Uterine smooth muscle cell (primary cell): ENCODE measurements around the gene HRC. TPM values are rescaled to one million over a fixed set of nuclear protein-coding genes. Genes with fewer than 3 reads are reported as not detected.

Experiments
- total RNA-seq: library from RNA; depleted of rRNA; stranded (reverse); fragments of >200 nt; gene quantifications from 2 replicates; pipeline ENCODE4 v1.2.3, GENCODE V29; 2014

HRC gene, protein sequence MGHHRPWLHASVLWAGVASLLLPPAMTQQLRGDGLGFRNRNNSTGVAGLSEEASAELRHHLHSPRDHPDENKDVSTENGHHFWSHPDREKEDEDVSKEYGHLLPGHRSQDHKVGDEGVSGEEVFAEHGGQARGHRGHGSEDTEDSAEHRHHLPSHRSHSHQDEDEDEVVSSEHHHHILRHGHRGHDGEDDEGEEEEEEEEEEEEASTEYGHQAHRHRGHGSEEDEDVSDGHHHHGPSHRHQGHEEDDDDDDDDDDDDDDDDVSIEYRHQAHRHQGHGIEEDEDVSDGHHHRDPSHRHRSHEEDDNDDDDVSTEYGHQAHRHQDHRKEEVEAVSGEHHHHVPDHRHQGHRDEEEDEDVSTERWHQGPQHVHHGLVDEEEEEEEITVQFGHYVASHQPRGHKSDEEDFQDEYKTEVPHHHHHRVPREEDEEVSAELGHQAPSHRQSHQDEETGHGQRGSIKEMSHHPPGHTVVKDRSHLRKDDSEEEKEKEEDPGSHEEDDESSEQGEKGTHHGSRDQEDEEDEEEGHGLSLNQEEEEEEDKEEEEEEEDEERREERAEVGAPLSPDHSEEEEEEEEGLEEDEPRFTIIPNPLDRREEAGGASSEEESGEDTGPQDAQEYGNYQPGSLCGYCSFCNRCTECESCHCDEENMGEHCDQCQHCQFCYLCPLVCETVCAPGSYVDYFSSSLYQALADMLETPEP
- total RNA-seq = not detected in 2 replicates

DNA sequence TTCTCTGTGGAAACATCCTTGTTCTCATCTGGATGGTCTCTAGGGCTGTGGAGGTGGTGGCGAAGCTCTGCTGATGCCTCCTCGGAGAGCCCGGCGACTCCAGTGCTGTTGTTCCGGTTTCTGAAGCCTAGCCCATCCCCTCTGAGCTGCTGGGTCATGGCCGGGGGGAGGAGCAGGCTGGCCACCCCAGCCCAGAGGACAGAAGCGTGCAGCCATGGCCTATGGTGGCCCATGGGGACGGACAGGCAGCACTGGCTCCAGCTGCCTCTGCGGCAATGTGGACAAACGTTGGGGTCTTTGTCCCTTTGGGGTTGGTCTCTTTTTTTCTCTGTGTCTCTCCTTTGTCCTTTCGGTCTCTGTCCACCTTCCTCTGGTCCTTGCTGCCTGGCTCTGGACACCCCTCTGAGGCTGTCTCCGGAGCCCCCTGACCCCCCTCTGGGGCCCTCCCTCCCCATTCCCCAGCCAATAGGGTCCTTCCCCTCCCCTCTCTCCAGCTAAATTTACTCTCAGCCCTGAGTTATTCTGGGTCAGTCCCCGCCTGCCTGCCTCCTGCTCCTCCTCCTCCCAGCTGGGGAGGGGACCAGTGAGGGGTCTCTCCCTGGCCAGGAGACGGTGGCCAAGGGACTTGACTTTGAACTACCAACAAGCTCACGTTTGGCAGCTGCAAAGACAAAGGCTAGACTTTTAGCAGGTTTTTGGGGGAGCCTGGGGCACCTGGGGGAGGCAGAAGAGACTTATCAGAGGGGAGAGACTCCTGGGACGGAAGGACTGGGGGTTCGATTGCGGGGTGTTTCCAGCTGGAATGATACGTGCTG lies at the start of gene HRC:
HRC (minus strand) TSS at position 392 of the 815 bp plus-strand sequence; CDS start at position 233, 159 bp downstream.

DNA sequence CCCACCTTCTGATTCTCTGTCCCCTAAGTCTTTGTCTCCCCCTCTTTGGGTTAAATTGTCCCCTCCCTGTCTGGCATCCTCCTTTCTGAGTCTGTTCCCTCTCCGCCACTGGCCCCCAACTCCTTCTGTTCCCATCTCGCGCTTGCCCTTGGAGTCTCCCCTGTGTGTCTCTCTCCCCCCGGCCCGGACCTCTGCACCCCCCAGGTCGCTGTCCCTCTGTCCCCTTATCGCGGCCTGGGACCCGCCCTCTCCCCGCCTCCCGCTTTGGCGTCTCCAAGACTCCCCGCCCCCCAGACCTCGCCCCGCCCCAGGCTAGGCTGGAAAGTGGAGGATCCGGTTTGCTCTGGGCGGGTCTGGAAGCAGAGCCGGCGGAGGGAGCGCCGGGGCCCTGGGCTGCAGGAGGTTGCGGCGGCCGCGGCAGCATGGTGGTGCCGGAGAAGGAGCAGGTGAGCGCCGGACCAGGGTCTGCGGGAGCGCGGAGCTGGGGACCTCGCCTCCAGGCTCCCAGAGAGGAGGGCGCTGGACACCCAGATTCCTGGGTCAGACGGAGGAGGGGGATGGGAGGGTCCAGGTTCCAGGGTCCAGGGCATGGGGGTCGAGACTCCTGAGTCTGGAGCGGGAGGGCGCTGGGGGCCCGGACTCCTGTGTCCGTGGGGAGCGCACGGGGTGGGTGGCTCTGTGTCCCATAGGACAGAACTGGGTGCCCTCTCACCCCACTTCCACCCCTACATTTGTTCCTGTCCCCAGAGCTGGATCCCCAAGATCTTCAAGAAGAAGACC lies 2.4 kb upstream of the HRC start, which contains the start of gene TRPM4:
TRPM4 (plus strand) TSS at position 348 of the 780 bp plus-strand sequence; CDS start at position 423, 75 bp downstream.

DNA sequence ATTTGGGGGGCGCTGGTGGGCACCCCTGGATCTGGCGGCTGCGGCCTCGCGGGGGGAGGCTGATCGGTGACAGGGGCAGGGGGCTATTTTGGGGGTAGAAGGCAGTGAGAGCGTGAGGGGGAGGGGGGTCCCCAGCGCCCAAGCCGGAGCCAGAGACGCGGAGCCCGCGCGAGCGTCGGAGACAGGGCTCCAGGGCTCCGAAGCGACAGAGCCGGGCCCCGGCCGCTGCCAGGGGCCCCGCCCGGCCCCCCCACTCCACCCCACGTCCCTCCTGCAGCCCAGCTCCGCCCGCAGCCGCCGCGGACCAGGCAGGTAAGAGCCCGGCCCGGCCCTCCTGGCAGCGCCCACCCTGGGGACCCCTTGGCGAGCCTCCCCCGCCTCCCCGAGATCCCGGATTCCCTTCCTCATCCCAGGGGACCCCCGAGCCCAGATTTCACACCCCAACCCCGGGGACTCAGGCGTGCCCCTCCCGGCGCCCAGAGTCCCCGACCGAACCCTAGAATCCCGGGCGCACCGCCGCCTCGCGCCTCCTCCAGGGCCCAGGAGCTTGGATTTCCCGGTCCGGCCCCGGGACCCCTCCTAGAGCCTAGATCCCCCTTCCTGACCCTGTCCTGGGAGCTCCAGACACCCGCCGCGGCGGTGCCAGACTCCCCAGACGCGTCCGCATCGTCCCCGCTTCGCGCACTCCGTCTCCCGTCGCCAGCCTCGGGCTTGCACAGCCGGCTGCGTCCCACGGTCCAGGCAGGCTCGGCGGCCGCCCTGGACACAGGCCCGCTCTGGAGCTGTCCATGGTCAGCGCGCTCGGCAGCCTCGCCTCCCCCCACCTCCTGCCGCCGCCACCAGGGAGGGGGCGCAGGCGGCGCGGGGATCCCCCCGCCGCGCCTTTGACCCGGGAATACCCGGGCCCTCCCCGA lies 35.5 kb downstream of the HRC start, which contains the start of gene PPFIA3:
PPFIA3 (plus strand) TSS at position 134 of the 914 bp plus-strand sequence. CDS start 8,330 bp downstream, outside the sequence.

GRCh38 chr19:49118565-49119410 lies 36.4 kb downstream of the HRC start, which contains the start of gene C19orf73:
Gene C19orf73, minus strand, starts transcription at chr19:49119143. Its CDS starts 121 bp downstream, at chr19:49119022.

DNA sequence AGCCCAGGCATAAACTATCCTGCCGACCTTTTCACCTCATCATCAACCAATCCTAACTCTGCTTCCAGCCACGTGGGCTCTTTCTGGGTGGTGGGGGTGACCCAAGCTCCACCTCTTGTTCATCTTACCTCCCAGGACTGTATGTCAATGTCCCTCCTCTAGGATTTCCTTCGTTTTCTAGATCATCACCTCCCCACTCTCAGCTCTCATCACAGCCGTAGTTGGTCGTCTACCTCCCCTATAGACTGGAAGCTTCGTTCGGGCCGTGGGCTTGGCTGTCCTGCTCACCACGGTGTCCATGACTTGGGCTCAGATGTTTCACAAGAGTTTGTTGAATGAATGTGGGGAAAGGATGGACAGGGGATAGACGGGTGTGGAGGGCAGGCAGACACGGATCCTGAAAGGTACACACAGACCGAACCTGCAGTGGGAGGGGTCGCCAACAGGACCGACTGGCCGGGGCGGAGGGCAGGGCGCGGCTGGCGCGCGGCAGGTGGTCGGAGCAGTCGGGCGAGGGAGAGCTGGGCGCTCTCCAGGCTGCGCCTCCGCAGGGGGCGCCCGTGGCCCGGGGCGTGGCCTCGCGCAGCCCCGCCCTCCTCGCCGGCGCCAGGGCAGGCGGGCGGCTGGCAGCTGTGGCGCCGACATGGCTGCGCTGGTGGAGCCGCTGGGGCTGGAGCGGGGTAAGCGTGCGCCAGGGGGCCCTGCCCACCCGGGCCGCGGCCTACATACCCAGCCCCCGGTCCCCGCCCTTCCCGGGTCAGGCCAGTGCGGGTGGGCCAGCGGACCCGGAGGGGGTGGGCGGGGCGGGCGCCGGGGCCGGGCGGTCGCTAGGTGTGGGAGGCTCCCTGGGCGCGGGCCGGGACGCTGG lies 41.2 kb downstream of the HRC start, which contains the start of gene LIN7B:
LIN7B (plus strand) TSS at position 609 of the 868 bp plus-strand sequence; CDS start at position 644, 35 bp downstream.

Other genes with a start within 250 kb of the HRC start
- not detected in 2 replicates for gene DHDH, start 221.7 kb downstream of the HRC start, total RNA-seq
- gene BAX, start 200.5 kb downstream of the HRC start, total RNA-seq = 64.2 and 70.1 TPM in 2 replicates
- 901 and 3,848 TPM in 2 replicates for gene FTL, start 190.1 kb downstream of the HRC start, total RNA-seq
- gene GYS1, start 162.1 kb downstream of the HRC start, total RNA-seq = 23.4 and 31.5 TPM in 2 replicates
- gene RUVBL2, start 161.5 kb downstream of the HRC start, total RNA-seq = 213 and 418 TPM in 2 replicates
- not detected in 2 replicates for gene LHB, start 138.3 kb downstream of the HRC start, total RNA-seq
- not detected in 2 replicates for gene CGB3, start 131.1 kb downstream of the HRC start, total RNA-seq
- not detected in 2 replicates for gene CGB2, start 123.5 kb downstream of the HRC start, total RNA-seq
- gene CGB1, start 118.5 kb downstream of the HRC start, total RNA-seq = not detected in 2 replicates
- gene CGB5, start 111.5 kb downstream of the HRC start, total RNA-seq = not detected in 2 replicates
- gene CGB8, start 106.3 kb downstream of the HRC start, total RNA-seq = not detected in 2 replicates
- 0.22 and 0.37 TPM in 2 replicates for gene CGB7, start 97.6 kb downstream of the HRC start, total RNA-seq
- gene NTF4, start 90.6 kb downstream of the HRC start, total RNA-seq = not detected in 2 replicates
- gene KCNA7, start 82.7 kb downstream of the HRC start, total RNA-seq = not detected in 2 replicates
- gene SNRNP70, start 69.9 kb downstream of the HRC start, total RNA-seq = 101 and 166 TPM in 2 replicates
- gene LIN7B, start 41.0 kb downstream of the HRC start, total RNA-seq = 4.8 and 13.1 TPM in 2 replicates
- gene C19orf73, start 36.3 kb downstream of the HRC start, total RNA-seq = 0.87 and 1.2 TPM in 2 replicates
- 1.2 and 1.5 TPM in 2 replicates for gene PPFIA3, start 35.9 kb downstream of the HRC start, total RNA-seq
- 10.2 and 17.1 TPM in 2 replicates for gene TRPM4, start 2.4 kb upstream of the HRC start, total RNA-seq
- under 0.01 TPM in 2 replicates for gene SLC6A16, start 169.8 kb upstream of the HRC start, total RNA-seq
- gene CD37, start 180.0 kb upstream of the HRC start, total RNA-seq = 0.12 TPM in 1 of 2 replicates, not detected in the other
- 13.7 and 15.6 TPM in 2 replicates for gene TEAD2, start 207.0 kb upstream of the HRC start, total RNA-seq
- gene DKKL1, start 208.5 kb upstream of the HRC start, total RNA-seq = 0.25 and 0.33 TPM in 2 replicates
- not detected in 2 replicates for gene KASH5, start 232.9 kb upstream of the HRC start, total RNA-seq